Astrocyte (in vitro differentiated cells and primary cell): ENCODE measurements around the gene LRRC7.

Experiments used
- EZH2 ChIP-seq: IDR thresholded peaks from 2 replicates; pipeline ENCODE4 v1.6.1; 2012; ENCODE audit warnings: mild to moderate bottlenecking, low read length, inconsistent platforms; ENCODE audit not compliant: insufficient read depth
- TF ChIP-seq, protein P1 (sequence below): IDR thresholded peaks from 2 replicates; pipeline ENCODE4 v1.5.1; 2011; ENCODE audit warnings: low read depth, mild to moderate bottlenecking, inconsistent platforms, low read length, moderate library complexity; ENCODE audit not compliant: insufficient read depth

DNA sequence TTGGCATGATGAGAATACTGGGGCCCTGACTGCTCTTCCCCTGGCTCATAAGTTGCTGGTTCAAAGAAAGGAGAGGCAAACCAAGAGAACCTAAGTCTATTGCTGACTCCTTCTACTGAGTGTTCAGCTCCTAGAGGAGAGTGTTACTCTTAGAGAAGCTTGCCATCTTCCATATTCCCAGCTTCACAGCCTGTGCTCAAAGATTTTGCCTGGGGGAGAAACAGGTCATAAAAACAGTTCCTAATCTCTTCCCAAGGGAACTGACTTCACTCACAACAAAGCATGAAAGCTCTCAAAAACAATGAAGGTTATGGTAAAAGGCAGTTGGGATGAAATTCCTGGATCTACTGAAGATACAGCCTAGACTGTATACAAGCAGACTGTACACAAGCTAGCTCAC, 600.6 kb downstream of the LRRC7 start:
- TF ChIP-seq EZH2 = no peak
- TF ChIP-seq, protein P1, sequence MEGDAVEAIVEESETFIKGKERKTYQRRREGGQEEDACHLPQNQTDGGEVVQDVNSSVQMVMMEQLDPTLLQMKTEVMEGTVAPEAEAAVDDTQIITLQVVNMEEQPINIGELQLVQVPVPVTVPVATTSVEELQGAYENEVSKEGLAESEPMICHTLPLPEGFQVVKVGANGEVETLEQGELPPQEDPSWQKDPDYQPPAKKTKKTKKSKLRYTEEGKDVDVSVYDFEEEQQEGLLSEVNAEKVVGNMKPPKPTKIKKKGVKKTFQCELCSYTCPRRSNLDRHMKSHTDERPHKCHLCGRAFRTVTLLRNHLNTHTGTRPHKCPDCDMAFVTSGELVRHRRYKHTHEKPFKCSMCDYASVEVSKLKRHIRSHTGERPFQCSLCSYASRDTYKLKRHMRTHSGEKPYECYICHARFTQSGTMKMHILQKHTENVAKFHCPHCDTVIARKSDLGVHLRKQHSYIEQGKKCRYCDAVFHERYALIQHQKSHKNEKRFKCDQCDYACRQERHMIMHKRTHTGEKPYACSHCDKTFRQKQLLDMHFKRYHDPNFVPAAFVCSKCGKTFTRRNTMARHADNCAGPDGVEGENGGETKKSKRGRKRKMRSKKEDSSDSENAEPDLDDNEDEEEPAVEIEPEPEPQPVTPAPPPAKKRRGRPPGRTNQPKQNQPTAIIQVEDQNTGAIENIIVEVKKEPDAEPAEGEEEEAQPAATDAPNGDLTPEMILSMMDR = no peak
